Measurements from ENCODE around the gene IZUMO1R. TPM values are rescaled to one million over a fixed set of nuclear protein-coding genes. Genes with fewer than 3 reads are reported as not detected.
"Not testable (repeated sequence)": the region's sequence is repeated elsewhere in the genome, so short reads cannot be mapped to it uniquely, and the experiment has no call there.

Gene IZUMO1R
- total RNA-seq, 2 experiments from 2014 or later = not detected

DNA sequence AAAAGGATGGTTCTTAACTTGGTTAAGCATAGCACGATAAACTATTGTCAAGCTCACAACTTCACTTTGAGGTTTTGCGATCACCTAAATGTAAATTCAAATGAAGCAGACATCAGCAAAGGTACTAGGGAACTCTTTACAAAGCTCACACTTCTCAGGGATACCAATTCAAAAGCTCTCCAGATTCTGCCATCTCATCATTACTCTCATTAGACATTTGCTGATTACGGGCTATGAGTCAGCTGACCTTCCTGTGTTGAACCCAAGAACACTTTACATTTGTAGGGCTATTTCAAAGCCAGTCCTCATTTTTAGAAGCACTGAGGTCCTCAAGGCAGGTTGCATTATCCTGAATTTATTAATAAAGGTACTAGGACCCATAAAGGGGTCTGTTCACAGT lies 28.4 kb upstream of the IZUMO1R start:
- TF ChIP-seq, protein P1, sequence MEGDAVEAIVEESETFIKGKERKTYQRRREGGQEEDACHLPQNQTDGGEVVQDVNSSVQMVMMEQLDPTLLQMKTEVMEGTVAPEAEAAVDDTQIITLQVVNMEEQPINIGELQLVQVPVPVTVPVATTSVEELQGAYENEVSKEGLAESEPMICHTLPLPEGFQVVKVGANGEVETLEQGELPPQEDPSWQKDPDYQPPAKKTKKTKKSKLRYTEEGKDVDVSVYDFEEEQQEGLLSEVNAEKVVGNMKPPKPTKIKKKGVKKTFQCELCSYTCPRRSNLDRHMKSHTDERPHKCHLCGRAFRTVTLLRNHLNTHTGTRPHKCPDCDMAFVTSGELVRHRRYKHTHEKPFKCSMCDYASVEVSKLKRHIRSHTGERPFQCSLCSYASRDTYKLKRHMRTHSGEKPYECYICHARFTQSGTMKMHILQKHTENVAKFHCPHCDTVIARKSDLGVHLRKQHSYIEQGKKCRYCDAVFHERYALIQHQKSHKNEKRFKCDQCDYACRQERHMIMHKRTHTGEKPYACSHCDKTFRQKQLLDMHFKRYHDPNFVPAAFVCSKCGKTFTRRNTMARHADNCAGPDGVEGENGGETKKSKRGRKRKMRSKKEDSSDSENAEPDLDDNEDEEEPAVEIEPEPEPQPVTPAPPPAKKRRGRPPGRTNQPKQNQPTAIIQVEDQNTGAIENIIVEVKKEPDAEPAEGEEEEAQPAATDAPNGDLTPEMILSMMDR (IDR thresholded peaks at IDR 0.05) = no peak
- no peaks in the 10 kb centered on the region for H3K9me3 ChIP-seq (ENCODE audit: control insufficient read depth in 1 of 2, insufficient read depth in 1 of 2, low read length in 2 of 2)
- ChIA-PET POLR2A (no interaction called here), CTCF (no interaction called here)
- H3K27me3 ChIP-seq (ENCODE audit: control insufficient read depth in 1 of 2, insufficient read depth in 2 of 2, low read length in 2 of 2) = no peaks in the 10 kb centered on the region
- Mint-ChIP-seq H3K36me3 (ENCODE audit: low read depth) (no peaks in the 10 kb centered on the region), H3K4me3 (no peak overlapping the region), H3K4me1 (ENCODE audit: low read depth) (no peaks in the 10 kb centered on the region), H3K27me3 (no peaks in the 10 kb centered on the region), H3K27ac (no peak overlapping the region), H3K9me3 (peaks cover 11% of the 10 kb centered on the region)
- no peak overlapping the region for H3K4me3 ChIP-seq (ENCODE audit: low read length)
- H3K4me1 ChIP-seq (ENCODE audit: insufficient read depth, low read length) = no peaks in the 10 kb centered on the region
- no peaks in the 10 kb centered on the region for H3K36me3 ChIP-seq (ENCODE audit: insufficient read depth, low read length)
- intact Hi-C loops (cut with DNase I, micrococcal nuclease) = no loop called here
- ATAC-seq (ENCODE audit: poor library complexity) = no peak
- no peak for DNase-seq
- H3K27ac ChIP-seq (ENCODE audit: low read depth in 1 of 2, low read length in 2 of 2) = no peak overlapping the region

GRCh38 chr11:94276943-94277342 lies 27.4 kb upstream of the IZUMO1R start:
- Histone ChIP-seq H3K27ac (ENCODE audit: low read depth in 1 of 2, low read length in 2 of 2) (no peak overlapping the region), H3K9me3 (ENCODE audit: control insufficient read depth in 1 of 2, insufficient read depth in 1 of 2, low read length in 2 of 2) (no peaks in the 10 kb centered on the region), H3K36me3 (ENCODE audit: insufficient read depth, low read length) (no peaks in the 10 kb centered on the region), H3K27me3 (ENCODE audit: control insufficient read depth in 1 of 2, insufficient read depth in 2 of 2, low read length in 2 of 2) (no peaks in the 10 kb centered on the region), H3K4me3 (ENCODE audit: low read length) (no peak overlapping the region), H3K4me1 (ENCODE audit: insufficient read depth, low read length) (no peaks in the 10 kb centered on the region)
- Mint-ChIP-seq H3K4me1 (ENCODE audit: low read depth) (no peaks in the 10 kb centered on the region), H3K27me3 (no peaks in the 10 kb centered on the region), H3K27ac (no peak overlapping the region), H3K36me3 (ENCODE audit: low read depth) (no peaks in the 10 kb centered on the region), H3K9me3 (peaks cover 11% of the 10 kb centered on the region), H3K4me3 (no peak overlapping the region)
- TF ChIP-seq, protein P1 (IDR thresholded peaks at IDR 0.05) = no peak
- intact Hi-C loops (cut with DNase I, micrococcal nuclease) = no loop called here
- DNase-seq (no peak), ATAC-seq (ENCODE audit: poor library complexity) (no peak)
- CTCF ChIA-PET = no interaction called here
- POLR2A ChIA-PET = no interaction called here

DNA sequence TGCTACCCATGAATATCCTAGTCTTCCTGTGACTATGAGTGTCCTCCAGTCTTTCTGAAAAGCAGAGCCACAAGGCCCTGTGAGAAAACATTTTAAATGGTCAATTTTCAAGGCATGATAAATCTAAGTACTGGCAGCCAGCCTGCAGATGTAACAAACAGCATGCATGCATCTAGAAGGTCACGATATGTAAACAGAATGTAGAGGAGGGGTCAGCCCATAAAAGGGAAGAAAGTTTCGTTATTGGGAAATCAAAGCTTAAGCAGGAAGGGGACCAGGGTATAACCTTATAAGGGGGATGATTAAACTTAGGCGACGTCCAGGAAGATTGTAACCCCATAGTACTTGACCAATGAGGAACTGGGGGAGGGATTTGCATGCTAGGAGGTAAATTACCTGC lies 26.2 kb upstream of the IZUMO1R start:
- H3K27ac ChIP-seq (ENCODE audit: low read depth in 1 of 2, low read length in 2 of 2); intact Hi-C loops (cut with DNase I, micrococcal nuclease); H3K4me3 ChIP-seq (ENCODE audit: low read length); DNase-seq; H3K27me3 ChIP-seq (ENCODE audit: control insufficient read depth in 1 of 2, insufficient read depth in 2 of 2, low read length in 2 of 2); ATAC-seq (ENCODE audit: poor library complexity); POLR2A ChIA-PET; H3K27ac Mint-ChIP-seq; H3K9me3 ChIP-seq (ENCODE audit: control insufficient read depth in 1 of 2, insufficient read depth in 1 of 2, low read length in 2 of 2); H3K27me3 Mint-ChIP-seq; CTCF ChIA-PET; H3K4me1 ChIP-seq (ENCODE audit: insufficient read depth, low read length); H3K36me3 ChIP-seq (ENCODE audit: insufficient read depth, low read length); H3K4me3 Mint-ChIP-seq; H3K9me3 Mint-ChIP-seq; H3K4me1 Mint-ChIP-seq (ENCODE audit: low read depth); H3K36me3 Mint-ChIP-seq (ENCODE audit: low read depth): not testable (repeated sequence)

- Mint-ChIP-seq H3K27me3 (no peaks in the 10 kb centered on the region), H3K4me3 (no peak overlapping the region), H3K36me3 (ENCODE audit: low read depth) (no peaks in the 10 kb centered on the region), H3K4me1 (ENCODE audit: low read depth) (no peaks in the 10 kb centered on the region), H3K9me3 (no peaks in the 10 kb centered on the region), H3K27ac (no peak overlapping the region)
- no peaks in the 10 kb centered on the region for H3K9me3 ChIP-seq (ENCODE audit: control insufficient read depth in 1 of 2, insufficient read depth in 1 of 2, low read length in 2 of 2)
- no peak for DNase-seq
- TF ChIP-seq, protein P1 (IDR thresholded peaks at IDR 0.05) = no peak
- H3K4me3 ChIP-seq (ENCODE audit: low read length) = no peak overlapping the region
- ATAC-seq (ENCODE audit: poor library complexity) = no peak
- H3K36me3 ChIP-seq (ENCODE audit: insufficient read depth, low read length) = no peaks in the 10 kb centered on the region
- H3K27ac ChIP-seq (ENCODE audit: low read depth in 1 of 2, low read length in 2 of 2) = no peak overlapping the region
- POLR2A ChIA-PET = no interaction called here
- H3K4me1 ChIP-seq (ENCODE audit: insufficient read depth, low read length) = no peaks in the 10 kb centered on the region
- CTCF ChIA-PET = no interaction called here
- H3K27me3 ChIP-seq (ENCODE audit: control insufficient read depth in 1 of 2, insufficient read depth in 2 of 2, low read length in 2 of 2) = no peaks in the 10 kb centered on the region
- intact Hi-C loops (cut with DNase I, micrococcal nuclease) = no loop called here
These were observed 24.4 kb upstream of the IZUMO1R start for GRCh38 chr11:94279996-94280395.
